ENCODE data around the gene S100B. TPM values are rescaled to one million over a fixed set of nuclear protein-coding genes. Genes with fewer than 3 reads are reported as not detected.

The S100B gene
- total RNA-seq, 2 donors from 2014 or later = 0.91 to 3.2 TPM

- 77% methylated on average over 6 of the region's 6 CpGs for WGBS
- intact Hi-C loops (cut with DNase I) = no loop called here
Observed at GRCh38 chr21:46613391-46613790, 8.5 kb upstream of the S100B start.

GRCh38 chr21:46610018-46610701, 5.3 kb upstream of the S100B start:
- intact Hi-C loops (cut with DNase I) = no loop called here
- Histone ChIP-seq H3K27me3 (replicated peaks; ENCODE audit: insufficient read depth) (no peaks in the 10 kb centered on the region), H3K27ac (no peak overlapping the region), H3K9me3 (no peaks in the 10 kb centered on the region), H3K36me3 (no peaks in the 10 kb centered on the region), H3K4me3 (no peak overlapping the region), H3K4me1 (replicated peaks) (no peaks in the 10 kb centered on the region)
- no peak for DNase-seq (ENCODE audit: low spot score)
- TF ChIP-seq POLR2A (IDR thresholded peaks at IDR 0.05) (no peak), CTCF (IDR thresholded peaks at IDR 0.05) (no peak), POLR2AphosphoS5 (IDR thresholded peaks at IDR 0.05) (no peak)
- WGBS = 89% methylated on average over 6 of the region's 6 CpGs

More at GRCh38 chr21:46613391-46613790, 8.5 kb upstream of the S100B start:
- Histone ChIP-seq H3K36me3 (no peaks in the 10 kb centered on the region), H3K27ac (no peak overlapping the region), H3K4me3 (no peak overlapping the region), H3K9me3 (no peaks in the 10 kb centered on the region), H3K4me1 (replicated peaks) (no peaks in the 10 kb centered on the region), H3K27me3 (replicated peaks; ENCODE audit: insufficient read depth) (no peaks in the 10 kb centered on the region)
- DNase-seq (ENCODE audit: low spot score) = no peak
- TF ChIP-seq POLR2A (IDR thresholded peaks at IDR 0.05) = no peak
- TF ChIP-seq POLR2AphosphoS5 (IDR thresholded peaks at IDR 0.05) = no peak
- no peak for TF ChIP-seq CTCF (IDR thresholded peaks at IDR 0.05)

- Histone ChIP-seq H3K9me3 (no peaks in the 10 kb centered on the region), H3K27ac (no peak overlapping the region), H3K4me1 (replicated peaks) (no peaks in the 10 kb centered on the region), H3K4me3 (no peak overlapping the region), H3K36me3 (no peaks in the 10 kb centered on the region), H3K27me3 (replicated peaks; ENCODE audit: insufficient read depth) (no peaks in the 10 kb centered on the region)
- TF ChIP-seq POLR2A (IDR thresholded peaks at IDR 0.05) (no peak), POLR2AphosphoS5 (IDR thresholded peaks at IDR 0.05) (no peak), CTCF (IDR thresholded peaks at IDR 0.05) (no peak)
- intact Hi-C loops (cut with DNase I) = no loop called here
- DNase-seq (ENCODE audit: low spot score) = no peak
- 84% methylated on average over 3 of the region's 3 CpGs for WGBS
Observed at GRCh38 chr21:46608672-46609111, 3.8 kb upstream of the S100B start.

- no peaks in the 10 kb centered on the region for H3K36me3 ChIP-seq
- H3K4me1 ChIP-seq (replicated peaks) = no peaks in the 10 kb centered on the region
- intact Hi-C loops (cut with DNase I) = no loop called here
- H3K4me3 ChIP-seq = no peak overlapping the region
- DNase-seq (ENCODE audit: low spot score) = no peak
- WGBS = 91% methylated on average over 2 of the region's 2 CpGs
- TF ChIP-seq POLR2A (IDR thresholded peaks at IDR 0.05) = no peak
- H3K27me3 ChIP-seq (replicated peaks; ENCODE audit: insufficient read depth) = no peaks in the 10 kb centered on the region
- no peak overlapping the region for H3K27ac ChIP-seq
- no peaks in the 10 kb centered on the region for H3K9me3 ChIP-seq
Observed at GRCh38 chr21:46607636-46608035, 2.8 kb upstream of the S100B start.

GRCh38 chr21:46606427-46606813, 1.5 kb upstream of the S100B start:
- H3K9me3 ChIP-seq = no peaks in the 10 kb centered on the region
- H3K27ac ChIP-seq = no peak overlapping the region
- DNase-seq (ENCODE audit: low spot score) = no peak
- WGBS = 89% methylated on average over 5 of the region's 7 CpGs
- no peaks in the 10 kb centered on the region for H3K27me3 ChIP-seq (replicated peaks; ENCODE audit: insufficient read depth)
- H3K4me1 ChIP-seq (replicated peaks) = no peaks in the 10 kb centered on the region
- no peaks in the 10 kb centered on the region for H3K36me3 ChIP-seq
- intact Hi-C loops (cut with DNase I) = no loop called here
- no peak overlapping the region for H3K4me3 ChIP-seq
- TF ChIP-seq CTCF (IDR thresholded peaks at IDR 0.05) (no peak), POLR2AphosphoS5 (IDR thresholded peaks at IDR 0.05) (no peak), POLR2A (IDR thresholded peaks at IDR 0.05) (no peak)

Measured in prostate gland (tissue), 2 donors.